HepG2 (cell line): ENCODE results near the gene SLC43A1. TPM values are rescaled to one million over a fixed set of nuclear protein-coding genes. Genes with fewer than 3 reads are reported as not detected.
A peak's percentile ranks its signal among the peaks of the same experiment; 100 is the strongest.

Experiments used
- CEBPG ChIP-seq: IDR thresholded peaks from 2 replicates; pipeline ENCODE4 v1.6.1; 2016
- HOXA5 ChIP-seq: sonication (generic); formaldehyde crosslinking; IDR thresholded peaks from 2 replicates; pipeline ENCODE4 v1.4.0; 2020; ENCODE audit warnings: missing genetic modification reagents
- KDM2A ChIP-seq: sonication (generic); formaldehyde crosslinking; IDR thresholded peaks from 2 replicates; pipeline ENCODE4 v1.4.0; 2020; ENCODE audit warnings: low read depth, missing genetic modification reagents, borderline replicate concordance
- MEIS2 ChIP-seq: sonication (generic); formaldehyde crosslinking; IDR thresholded peaks from 2 replicates; pipeline ENCODE4 v1.9.0; 2021; ENCODE audit warnings: mild to moderate bottlenecking, missing genetic modification reagents
- NFRKB ChIP-seq: fragments of 450-650 bp; IDR thresholded peaks from 2 replicates; pipeline ENCODE4 v1.6.1; 2017
- POLR2AphosphoS5 ChIP-seq: IDR thresholded peaks from 2 replicates; pipeline ENCODE4 v1.6.1; 2012; ENCODE audit warnings: low read depth, low read length
- RBM39 ChIP-seq: fragments of 200-400 bp; formaldehyde crosslinking; IDR thresholded peaks from one replicate; pipeline ENCODE4 v1.6.1; 2018; ENCODE audit warnings: antibody characterized with exemption, mild to moderate bottlenecking, low read depth, low read length; ENCODE audit not compliant: poor library complexity, severe bottlenecking
- SRSF1 ChIP-seq: fragments of 200-400 bp; formaldehyde crosslinking; optimal IDR thresholded peaks from 2 replicates; pipeline ENCODE3; 2017; ENCODE audit warnings: mild to moderate bottlenecking, low read depth, low read length, moderate library complexity
- YY1 ChIP-seq: IDR thresholded peaks from 2 replicates; pipeline ENCODE4 v1.6.1; 2011; ENCODE audit warnings: low read length, low read depth, moderate library complexity, mild to moderate bottlenecking; ENCODE audit not compliant: insufficient read depth, insufficient replicate concordance
- ZBTB8A ChIP-seq: sonication (generic); formaldehyde crosslinking; IDR thresholded peaks from 2 replicates; pipeline ENCODE4 v1.4.0; 2020; ENCODE audit warnings: mild to moderate bottlenecking, low read depth, missing genetic modification reagents, borderline replicate concordance
- ZKSCAN1 ChIP-seq: fragments of 150-350 bp; IDR thresholded peaks from 2 replicates; pipeline ENCODE4 v1.6.1; 2014; ENCODE audit warnings: low read length
- ZNF263 ChIP-seq: sonication (generic); formaldehyde crosslinking; IDR thresholded peaks from 2 replicates; pipeline ENCODE4 v1.4.0; 2020; ENCODE audit warnings: missing genetic modification reagents
- ZNF33A ChIP-seq: sonication (generic); formaldehyde crosslinking; IDR thresholded peaks from 2 replicates; pipeline ENCODE4 v1.5.1; 2020; ENCODE audit warnings: missing genetic modification reagents, mild to moderate bottlenecking, moderate library complexity, borderline replicate concordance
- ZNF501 ChIP-seq: sonication (generic); formaldehyde crosslinking; IDR thresholded peaks from 2 replicates; pipeline ENCODE4 v1.5.1; 2020; ENCODE audit warnings: mild to moderate bottlenecking, moderate library complexity, missing genetic modification reagents
- ZNF564 ChIP-seq: sonication (generic); formaldehyde crosslinking; IDR thresholded peaks from 2 replicates; pipeline ENCODE4 v1.8.1; 2023; ENCODE audit warnings: mild to moderate bottlenecking, missing genetic modification reagents
- ZNF768 ChIP-seq: sonication (generic); formaldehyde crosslinking; IDR thresholded peaks from 2 replicates; pipeline ENCODE4 v1.4.0; 2020; ENCODE audit warnings: missing genetic modification reagents
- polyA plus RNA-seq, 8 experiments: library from polyadenylated mRNA; depleted of rRNA in 3 of 8; stranded (reverse) in 7 of 8; unstranded in 1 of 8; fragments of >200 nt; fragmentation: Illumina TruSeq in 4 of 8; extraction: Trizol in 4 of 8; gene quantifications; 2 replicates each; pipeline versions ENCODE4 v1.2.1 to v1.2.3, GENCODE V29; 2011 to 2016; ENCODE audit warnings: low read depth in 4 of 8, missing spikeins in 1 of 8, mixed read lengths in 1 of 8; ENCODE audit not compliant: insufficient read depth in 1 of 8
- total RNA-seq, 5 experiments: library from RNA; depleted of rRNA; stranded (reverse); fragments of >200 nt; fragmentation: Illumina TruSeq; extraction: Trizol; gene quantifications; 2 replicates each; pipeline ENCODE4 v1.2.3, GENCODE V29; 2016; ENCODE audit warnings: low read depth in 1 of 5
- TF ChIP-seq, protein P1 (sequence below): sonication (generic); formaldehyde crosslinking; conservative IDR thresholded peaks from 2 replicates; pipeline ENCODE4 v1.8.0; 2022; ENCODE audit warnings: missing genetic modification reagents
- TF ChIP-seq, protein P2 (sequence below): sonication (generic); formaldehyde crosslinking; conservative IDR thresholded peaks from 2 replicates; pipeline ENCODE4 v1.4.0; 2020; ENCODE audit warnings: missing genetic modification reagents
- TF ChIP-seq, protein P3 (sequence below): sonication (generic); formaldehyde crosslinking; IDR thresholded peaks from 2 replicates; pipeline ENCODE4 v1.8.0; 2022; ENCODE audit warnings: missing genetic modification reagents, mild to moderate bottlenecking, borderline replicate concordance
- TF ChIP-seq, protein P4 (sequence below): conservative IDR thresholded peaks from 2 replicates; pipeline ENCODE4 v1.6.1; 2018; ENCODE audit warnings: missing genetic modification reagents

Gene SLC43A1
- total and polyA plus RNA-seq, 2 of the 13 experiments (the other 11 are each of a cell fraction or from before 2014, with no cell fraction given): 72.3 to 87.6 TPM

DNA sequence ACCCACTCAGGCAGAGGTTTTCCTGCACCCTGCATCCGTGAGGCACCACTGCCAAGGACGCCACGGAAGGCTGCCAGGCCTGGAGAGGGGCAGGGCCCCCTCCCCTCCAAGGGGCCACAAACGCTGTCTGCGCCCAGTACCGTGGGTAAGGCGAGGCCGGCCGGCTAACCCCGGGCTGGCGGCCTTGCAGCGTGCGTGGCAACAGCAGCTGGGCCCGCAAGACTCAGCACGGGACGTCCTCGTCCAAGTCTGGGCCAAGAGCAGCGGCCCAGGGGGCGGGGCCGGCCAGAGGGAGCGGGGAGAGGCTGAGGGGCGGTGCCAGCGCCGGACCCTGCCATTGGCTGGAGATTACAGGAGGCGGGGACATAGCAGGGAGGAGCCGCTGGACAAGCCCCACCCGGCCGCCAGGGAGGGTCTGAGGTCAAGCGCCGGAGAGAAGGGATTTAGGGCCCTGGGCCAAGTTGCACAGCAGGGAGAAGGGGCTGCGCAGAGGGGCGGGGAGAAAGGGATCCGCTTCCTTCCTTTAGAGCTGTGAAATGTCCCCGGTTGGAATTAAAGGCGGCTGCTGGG, 16.0 kb downstream of the SLC43A1 start (continued):
- TF ChIP-seq, protein P1, sequence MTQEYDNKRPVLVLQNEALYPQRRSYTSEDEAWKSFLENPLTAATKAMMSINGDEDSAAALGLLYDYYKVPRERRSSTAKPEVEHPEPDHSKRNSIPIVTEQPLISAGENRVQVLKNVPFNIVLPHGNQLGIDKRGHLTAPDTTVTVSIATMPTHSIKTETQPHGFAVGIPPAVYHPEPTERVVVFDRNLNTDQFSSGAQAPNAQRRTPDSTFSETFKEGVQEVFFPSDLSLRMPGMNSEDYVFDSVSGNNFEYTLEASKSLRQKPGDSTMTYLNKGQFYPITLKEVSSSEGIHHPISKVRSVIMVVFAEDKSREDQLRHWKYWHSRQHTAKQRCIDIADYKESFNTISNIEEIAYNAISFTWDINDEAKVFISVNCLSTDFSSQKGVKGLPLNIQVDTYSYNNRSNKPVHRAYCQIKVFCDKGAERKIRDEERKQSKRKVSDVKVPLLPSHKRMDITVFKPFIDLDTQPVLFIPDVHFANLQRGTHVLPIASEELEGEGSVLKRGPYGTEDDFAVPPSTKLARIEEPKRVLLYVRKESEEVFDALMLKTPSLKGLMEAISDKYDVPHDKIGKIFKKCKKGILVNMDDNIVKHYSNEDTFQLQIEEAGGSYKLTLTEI (CRISPR knock-in tag): no peak
- TF ChIP-seq YY1 (no peak), POLR2AphosphoS5 (no peak), HOXA5 (CRISPR knock-in tag) (peak; percentile 73), ZNF501 (CRISPR knock-in tag) (peak; percentile 76; the same call in 1 of the 2 replicates), SRSF1 (no peak), KDM2A (CRISPR knock-in tag) (peak; percentile 41; the same call in 1 of the 2 replicates), RBM39 (peak; percentile 43), ZNF263 (no peak), MEIS2 (CRISPR knock-in tag) (no peak), ZNF33A (CRISPR knock-in tag) (no peak), NFRKB (no peak), CEBPG (CRISPR knock-in tag) (no peak), ZNF768 (CRISPR knock-in tag) (0 out of 2 replicates have a peak, but pooled peaks have one; percentile 15), ZBTB8A (CRISPR knock-in tag) (no peak), ZNF564 (CRISPR knock-in tag) (no peak), ZKSCAN1 (no peak)
- TF ChIP-seq, protein P2, sequence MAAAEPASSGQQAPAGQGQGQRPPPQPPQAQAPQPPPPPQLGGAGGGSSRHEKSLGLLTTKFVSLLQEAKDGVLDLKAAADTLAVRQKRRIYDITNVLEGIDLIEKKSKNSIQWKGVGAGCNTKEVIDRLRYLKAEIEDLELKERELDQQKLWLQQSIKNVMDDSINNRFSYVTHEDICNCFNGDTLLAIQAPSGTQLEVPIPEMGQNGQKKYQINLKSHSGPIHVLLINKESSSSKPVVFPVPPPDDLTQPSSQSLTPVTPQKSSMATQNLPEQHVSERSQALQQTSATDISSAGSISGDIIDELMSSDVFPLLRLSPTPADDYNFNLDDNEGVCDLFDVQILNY (CRISPR knock-in tag): no peak
- TF ChIP-seq, protein P3, sequence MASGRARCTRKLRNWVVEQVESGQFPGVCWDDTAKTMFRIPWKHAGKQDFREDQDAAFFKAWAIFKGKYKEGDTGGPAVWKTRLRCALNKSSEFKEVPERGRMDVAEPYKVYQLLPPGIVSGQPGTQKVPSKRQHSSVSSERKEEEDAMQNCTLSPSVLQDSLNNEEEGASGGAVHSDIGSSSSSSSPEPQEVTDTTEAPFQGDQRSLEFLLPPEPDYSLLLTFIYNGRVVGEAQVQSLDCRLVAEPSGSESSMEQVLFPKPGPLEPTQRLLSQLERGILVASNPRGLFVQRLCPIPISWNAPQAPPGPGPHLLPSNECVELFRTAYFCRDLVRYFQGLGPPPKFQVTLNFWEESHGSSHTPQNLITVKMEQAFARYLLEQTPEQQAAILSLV (CRISPR knock-in tag): no peak
- TF ChIP-seq, protein P4, sequence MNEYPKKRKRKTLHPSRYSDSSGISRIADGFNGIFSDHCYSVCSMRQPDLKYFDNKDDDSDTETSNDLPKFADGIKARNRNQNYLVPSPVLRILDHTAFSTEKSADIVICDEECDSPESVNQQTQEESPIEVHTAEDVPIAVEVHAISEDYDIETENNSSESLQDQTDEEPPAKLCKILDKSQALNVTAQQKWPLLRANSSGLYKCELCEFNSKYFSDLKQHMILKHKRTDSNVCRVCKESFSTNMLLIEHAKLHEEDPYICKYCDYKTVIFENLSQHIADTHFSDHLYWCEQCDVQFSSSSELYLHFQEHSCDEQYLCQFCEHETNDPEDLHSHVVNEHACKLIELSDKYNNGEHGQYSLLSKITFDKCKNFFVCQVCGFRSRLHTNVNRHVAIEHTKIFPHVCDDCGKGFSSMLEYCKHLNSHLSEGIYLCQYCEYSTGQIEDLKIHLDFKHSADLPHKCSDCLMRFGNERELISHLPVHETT: no peak
